ENCODE data around the gene C2CD2. TPM values are rescaled to one million over a fixed set of nuclear protein-coding genes. Genes with fewer than 3 reads are reported as not detected.

C2CD2 gene
- total and polyA plus RNA-seq, 2 experiments from 2014 or later, result 6.4 to 13.9 TPM

DNA sequence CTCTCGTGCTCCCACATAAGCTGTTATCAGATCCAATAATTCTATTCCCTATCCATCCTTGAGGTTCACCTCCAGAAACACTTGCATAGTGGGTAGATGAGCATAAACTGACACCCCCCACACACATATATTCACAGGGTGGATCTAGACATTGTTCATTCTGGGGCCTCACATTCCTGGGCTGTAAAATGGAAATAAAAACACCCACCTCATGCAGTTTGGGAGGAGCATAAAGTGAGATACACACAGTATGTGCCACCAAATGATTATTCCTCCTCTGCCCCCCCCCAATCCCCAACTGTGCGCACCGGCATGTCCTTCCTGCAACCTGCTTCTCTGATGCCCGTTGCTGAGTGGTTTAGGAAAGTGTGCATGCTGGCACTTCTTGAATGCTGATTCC is 92.6 kb downstream of the C2CD2 start:
- TF ChIP-seq EZH2phosphoT487 (IDR thresholded peaks at IDR 0.05; ENCODE audit: low read depth, severe bottlenecking, unreplicated experiment) (no peak), EZH2 (IDR thresholded peaks at IDR 0.05; ENCODE audit: borderline replicate concordance) (no peak)
- TF ChIP-seq, protein P1, sequence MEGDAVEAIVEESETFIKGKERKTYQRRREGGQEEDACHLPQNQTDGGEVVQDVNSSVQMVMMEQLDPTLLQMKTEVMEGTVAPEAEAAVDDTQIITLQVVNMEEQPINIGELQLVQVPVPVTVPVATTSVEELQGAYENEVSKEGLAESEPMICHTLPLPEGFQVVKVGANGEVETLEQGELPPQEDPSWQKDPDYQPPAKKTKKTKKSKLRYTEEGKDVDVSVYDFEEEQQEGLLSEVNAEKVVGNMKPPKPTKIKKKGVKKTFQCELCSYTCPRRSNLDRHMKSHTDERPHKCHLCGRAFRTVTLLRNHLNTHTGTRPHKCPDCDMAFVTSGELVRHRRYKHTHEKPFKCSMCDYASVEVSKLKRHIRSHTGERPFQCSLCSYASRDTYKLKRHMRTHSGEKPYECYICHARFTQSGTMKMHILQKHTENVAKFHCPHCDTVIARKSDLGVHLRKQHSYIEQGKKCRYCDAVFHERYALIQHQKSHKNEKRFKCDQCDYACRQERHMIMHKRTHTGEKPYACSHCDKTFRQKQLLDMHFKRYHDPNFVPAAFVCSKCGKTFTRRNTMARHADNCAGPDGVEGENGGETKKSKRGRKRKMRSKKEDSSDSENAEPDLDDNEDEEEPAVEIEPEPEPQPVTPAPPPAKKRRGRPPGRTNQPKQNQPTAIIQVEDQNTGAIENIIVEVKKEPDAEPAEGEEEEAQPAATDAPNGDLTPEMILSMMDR (IDR thresholded peaks at IDR 0.05; ENCODE audit: poor library complexity), result no peak
- Histone ChIP-seq H2AFZ (no peak overlapping the region), H3K9me2 (replicated peaks; ENCODE audit: insufficient read depth) (no peaks in the 10 kb centered on the region), H4K20me1 (ENCODE audit: insufficient read depth, poor library complexity, severe bottlenecking) (no peaks in the 10 kb centered on the region), H3K27ac (no peak overlapping the region), H3K36me3 (replicated peaks; ENCODE audit: insufficient read depth, low read depth) (no peaks in the 10 kb centered on the region), H3K4me3 (no peak overlapping the region), H3K9me3 (ENCODE audit: low read depth) (no peaks in the 10 kb centered on the region), H3K4me1 (ENCODE audit: insufficient read depth) (no peaks in the 10 kb centered on the region), H3K27me3 (no peaks in the 10 kb centered on the region), H3K79me2 (peaks cover 13% of the 10 kb centered on the region), H3K4me2 (no peak overlapping the region)
- no peak for DNase-seq (ENCODE audit: low spot score)
- 79% methylated on average over 4 of the region's 4 CpGs for WGBS (ENCODE audit: low lambda C conversion rate, missing lambda C conversion rate)

DNA sequence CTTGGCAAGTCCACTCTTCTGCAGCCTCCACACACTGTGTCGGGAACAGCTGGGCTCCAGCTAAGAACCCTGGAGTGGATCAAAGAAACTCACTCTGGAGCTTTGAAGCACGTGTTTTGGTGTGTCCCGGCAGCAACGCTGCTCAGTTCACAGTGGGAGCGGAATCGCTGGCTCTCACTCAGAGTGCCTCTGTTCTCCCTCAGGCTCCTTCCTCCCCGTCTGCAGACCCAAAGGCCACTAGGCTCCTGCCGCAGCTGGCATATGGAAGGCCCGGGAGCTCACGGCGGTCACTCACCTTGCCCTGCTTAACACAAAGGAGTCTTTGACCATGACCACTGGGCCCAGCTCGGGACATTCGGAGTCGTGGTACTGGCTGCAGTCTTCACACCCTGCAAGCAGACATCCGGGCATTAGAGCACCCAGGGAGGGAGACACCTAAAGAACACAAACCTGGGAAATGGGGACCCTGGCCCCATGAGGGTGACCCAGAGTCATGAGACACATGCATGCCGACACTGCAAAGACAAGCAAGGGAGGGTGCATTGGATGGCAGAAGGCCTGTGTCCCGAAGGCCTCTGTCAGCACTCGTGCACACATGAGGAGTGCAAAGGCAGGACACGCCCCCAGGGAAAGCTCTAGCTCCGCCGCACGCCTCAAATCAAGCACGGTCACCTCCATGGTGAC is 94.4 kb downstream of the C2CD2 start:
- Histone ChIP-seq H3K79me2 (peaks cover 7% of the 10 kb centered on the region), H4K20me1 (ENCODE audit: insufficient read depth, poor library complexity, severe bottlenecking) (no peaks in the 10 kb centered on the region), H3K4me3 (no peak overlapping the region), H3K36me3 (replicated peaks; ENCODE audit: insufficient read depth, low read depth) (no peaks in the 10 kb centered on the region), H3K27me3 (no peaks in the 10 kb centered on the region), H3K4me2 (no peak overlapping the region), H3K9me2 (replicated peaks; ENCODE audit: insufficient read depth) (no peaks in the 10 kb centered on the region), H3K9me3 (ENCODE audit: low read depth) (no peaks in the 10 kb centered on the region), H2AFZ (no peak overlapping the region), H3K4me1 (ENCODE audit: insufficient read depth) (no peaks in the 10 kb centered on the region), H3K27ac (no peak overlapping the region)
- TF ChIP-seq EZH2 (IDR thresholded peaks at IDR 0.05; ENCODE audit: borderline replicate concordance), result no peak
- TF ChIP-seq, protein P1 (IDR thresholded peaks at IDR 0.05; ENCODE audit: poor library complexity), result no peak
- TF ChIP-seq EZH2phosphoT487 (IDR thresholded peaks at IDR 0.05; ENCODE audit: low read depth, severe bottlenecking, unreplicated experiment), result no peak
- no peak for DNase-seq (ENCODE audit: low spot score)
- 94% methylated on average over 23 of the region's 23 CpGs for WGBS (ENCODE audit: low lambda C conversion rate, missing lambda C conversion rate)

DNA sequence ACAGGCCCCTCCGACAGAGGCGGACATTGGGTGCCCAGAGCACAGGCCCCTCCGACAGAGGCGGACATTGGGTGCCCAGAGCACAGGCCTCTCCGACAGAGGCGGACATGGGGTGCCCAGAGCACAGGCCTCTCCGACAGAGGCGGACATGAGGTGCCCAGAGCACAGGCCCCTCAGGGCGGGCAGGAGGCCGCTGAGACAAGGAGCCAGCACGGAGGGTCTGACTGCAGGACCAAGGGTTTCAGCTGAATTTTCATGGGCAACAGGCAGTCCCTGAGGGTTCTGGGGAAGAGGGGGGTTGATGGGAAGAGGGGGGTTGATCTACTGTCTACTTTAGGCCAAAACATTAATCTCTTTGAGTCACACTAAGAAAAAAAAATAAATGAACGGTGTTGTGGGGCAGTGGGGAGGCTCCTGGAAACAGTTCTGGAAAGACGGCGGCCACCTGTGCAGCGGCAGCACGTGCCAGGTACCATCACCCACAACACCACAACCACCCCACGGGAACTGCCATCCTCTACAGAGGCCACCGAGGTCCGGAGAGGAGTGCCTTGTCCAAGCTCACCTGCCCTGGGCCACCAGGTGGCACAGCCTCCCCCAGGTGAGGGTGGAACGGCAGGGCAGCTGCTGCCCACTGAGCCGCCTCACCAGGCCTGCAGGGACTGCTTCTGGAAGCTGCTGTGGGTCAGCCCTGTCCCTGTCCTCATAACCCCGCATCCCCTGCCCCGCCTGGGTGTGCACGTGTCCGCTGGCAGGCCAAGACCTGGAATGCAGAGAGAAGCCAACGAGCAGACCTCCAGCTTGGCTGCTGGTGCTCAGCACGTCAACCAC is 95.1 kb downstream of the C2CD2 start:
- WGBS (ENCODE audit: low lambda C conversion rate, missing lambda C conversion rate), result 96% methylated on average over 21 of the region's 27 CpGs

More for the DNA sequence above, 95.1 kb downstream of the C2CD2 start:
- H3K9me2 ChIP-seq (replicated peaks; ENCODE audit: insufficient read depth), result no peaks in the 10 kb centered on the region
- no peaks in the 10 kb centered on the region for H3K27me3 ChIP-seq
- H3K36me3 ChIP-seq (replicated peaks; ENCODE audit: insufficient read depth, low read depth), result no peaks in the 10 kb centered on the region
- no peaks in the 10 kb centered on the region for H4K20me1 ChIP-seq (ENCODE audit: insufficient read depth, poor library complexity, severe bottlenecking)
- no peaks in the 10 kb centered on the region for H3K4me1 ChIP-seq (ENCODE audit: insufficient read depth)
- DNase-seq (ENCODE audit: low spot score), result no peak
- H2AFZ ChIP-seq, result no peak overlapping the region
- no peak overlapping the region for H3K27ac ChIP-seq
- TF ChIP-seq, protein P1 (IDR thresholded peaks at IDR 0.05; ENCODE audit: poor library complexity), result no peak
- H3K4me3 ChIP-seq, result no peak overlapping the region
- no peak overlapping the region for H3K4me2 ChIP-seq
- H3K9me3 ChIP-seq (ENCODE audit: low read depth), result no peaks in the 10 kb centered on the region
- H3K79me2 ChIP-seq, result peaks cover 5% of the 10 kb centered on the region
